Bronchial epithelial cell (primary cell): ENCODE measurements around the gene KRT86. TPM values are rescaled to one million over a fixed set of nuclear protein-coding genes. Genes with fewer than 3 reads are reported as not detected.
"Not testable (repeated sequence)": the region's sequence is repeated elsewhere in the genome, so short reads cannot be mapped to it uniquely, and the experiment has no call there.

ENCODE experiments used
- DNase-seq: peaks from one replicate; pipeline ENCODE4 v3.0.0-alpha.2; 2010; ENCODE audit warnings: low read depth
- FAIRE-seq: peaks from 2 replicates; lab custom pipeline; 2011; peaks lifted over from hg19 to GRCh38; lab: Jason Lieb, UNC
- H3K27me3 ChIP-seq: 2 replicates; pipeline ENCODE4 v1.5.1; 2011; ENCODE audit warnings: low read length; ENCODE audit not compliant: control insufficient read depth, insufficient read depth
- H3K36me3 ChIP-seq: 2 replicates; pipeline ENCODE4 v1.5.1; 2011; ENCODE audit warnings: low read length; ENCODE audit not compliant: control insufficient read depth, insufficient read depth
- H3K4me3 ChIP-seq: 2 replicates; pipeline ENCODE4 v1.5.1; 2011; ENCODE audit warnings: mild to moderate bottlenecking, low read depth, low read length, control low read depth
- total RNA-seq: library from RNA; depleted of rRNA; stranded (reverse); fragments of >200 nt; gene quantifications from 2 replicates; pipeline ENCODE4 v1.2.1, GENCODE V29; 2014
- TF ChIP-seq, protein P1 (sequence below): IDR thresholded peaks from 2 replicates; pipeline ENCODE4 v1.5.1; 2011; ENCODE audit warnings: mild to moderate bottlenecking, moderate library complexity, low read length, control low read depth, inconsistent platforms; ENCODE audit not compliant: insufficient read depth, severe bottlenecking

Gene KRT86
- total RNA-seq, 1 donor from 2014 or later, result 0.26 TPM

DNA sequence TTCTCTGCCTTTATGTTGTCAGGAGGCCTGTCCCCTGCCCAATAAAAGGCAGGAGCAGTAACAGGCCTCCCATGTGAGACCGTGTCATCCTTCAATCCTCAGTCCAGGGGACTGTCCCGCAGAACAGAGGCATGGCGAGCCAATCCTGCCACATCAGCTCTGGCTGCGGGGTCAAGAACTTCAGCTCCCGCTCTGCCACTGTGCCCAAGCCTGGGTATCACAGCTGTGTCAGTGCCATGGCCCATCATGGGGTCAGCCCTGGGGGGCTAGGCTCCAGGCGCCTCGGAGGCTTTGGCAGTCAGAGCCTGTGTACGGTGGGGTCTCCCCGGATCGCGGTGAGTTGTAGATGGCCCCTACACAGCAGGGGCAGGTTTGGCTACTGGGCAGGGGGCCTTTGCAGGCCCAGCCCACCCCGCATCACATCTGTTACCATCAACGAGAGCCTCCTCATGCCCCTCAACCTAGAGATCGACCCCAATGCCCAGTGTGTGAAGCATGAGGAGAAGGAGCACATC lies 66.7 kb downstream of the KRT86 start:
- Histone ChIP-seq H3K4me3 (no peak overlapping the region), H3K27me3 (no peaks in the 10 kb centered on the region), H3K36me3 (no peaks in the 10 kb centered on the region)
- TF ChIP-seq, protein P1, sequence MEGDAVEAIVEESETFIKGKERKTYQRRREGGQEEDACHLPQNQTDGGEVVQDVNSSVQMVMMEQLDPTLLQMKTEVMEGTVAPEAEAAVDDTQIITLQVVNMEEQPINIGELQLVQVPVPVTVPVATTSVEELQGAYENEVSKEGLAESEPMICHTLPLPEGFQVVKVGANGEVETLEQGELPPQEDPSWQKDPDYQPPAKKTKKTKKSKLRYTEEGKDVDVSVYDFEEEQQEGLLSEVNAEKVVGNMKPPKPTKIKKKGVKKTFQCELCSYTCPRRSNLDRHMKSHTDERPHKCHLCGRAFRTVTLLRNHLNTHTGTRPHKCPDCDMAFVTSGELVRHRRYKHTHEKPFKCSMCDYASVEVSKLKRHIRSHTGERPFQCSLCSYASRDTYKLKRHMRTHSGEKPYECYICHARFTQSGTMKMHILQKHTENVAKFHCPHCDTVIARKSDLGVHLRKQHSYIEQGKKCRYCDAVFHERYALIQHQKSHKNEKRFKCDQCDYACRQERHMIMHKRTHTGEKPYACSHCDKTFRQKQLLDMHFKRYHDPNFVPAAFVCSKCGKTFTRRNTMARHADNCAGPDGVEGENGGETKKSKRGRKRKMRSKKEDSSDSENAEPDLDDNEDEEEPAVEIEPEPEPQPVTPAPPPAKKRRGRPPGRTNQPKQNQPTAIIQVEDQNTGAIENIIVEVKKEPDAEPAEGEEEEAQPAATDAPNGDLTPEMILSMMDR, result no peak
- DNase-seq (no peak), FAIRE-seq (no peak)

DNA sequence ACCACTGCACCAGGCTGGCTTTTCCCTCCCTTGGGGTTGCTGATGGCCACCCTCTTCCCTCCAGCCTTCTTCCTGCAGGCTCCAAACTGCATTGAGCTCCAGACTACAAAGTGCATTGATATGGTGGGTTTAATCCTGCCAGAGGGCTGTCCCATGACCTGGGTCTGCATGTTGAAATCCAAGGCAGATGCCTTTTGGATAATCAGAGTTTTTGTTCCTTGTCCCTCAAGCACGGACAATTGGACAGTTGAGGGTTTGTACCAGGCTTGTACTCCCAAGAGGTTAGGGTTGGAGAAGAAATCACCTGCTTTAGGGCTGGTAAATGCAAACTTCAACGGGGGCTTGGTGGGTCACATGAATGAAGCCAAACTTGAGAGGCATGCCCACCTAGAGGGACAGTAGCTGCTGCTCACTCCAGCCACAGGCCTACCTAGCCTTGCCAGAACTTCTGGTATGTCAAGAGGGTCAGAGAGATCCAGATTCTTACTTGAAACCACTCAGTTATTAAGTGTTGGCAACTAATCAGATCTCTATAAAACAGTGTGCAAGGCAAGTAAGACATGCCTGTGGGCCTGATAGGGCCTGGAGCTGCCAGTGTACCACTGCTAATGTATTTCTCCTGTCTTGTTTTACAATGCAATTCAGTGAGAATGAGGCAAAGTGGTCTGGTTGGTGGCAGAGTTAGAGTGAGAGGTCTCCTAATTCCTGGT lies 68.5 kb downstream of the KRT86 start:
- DNase-seq, result no peak

DNA sequence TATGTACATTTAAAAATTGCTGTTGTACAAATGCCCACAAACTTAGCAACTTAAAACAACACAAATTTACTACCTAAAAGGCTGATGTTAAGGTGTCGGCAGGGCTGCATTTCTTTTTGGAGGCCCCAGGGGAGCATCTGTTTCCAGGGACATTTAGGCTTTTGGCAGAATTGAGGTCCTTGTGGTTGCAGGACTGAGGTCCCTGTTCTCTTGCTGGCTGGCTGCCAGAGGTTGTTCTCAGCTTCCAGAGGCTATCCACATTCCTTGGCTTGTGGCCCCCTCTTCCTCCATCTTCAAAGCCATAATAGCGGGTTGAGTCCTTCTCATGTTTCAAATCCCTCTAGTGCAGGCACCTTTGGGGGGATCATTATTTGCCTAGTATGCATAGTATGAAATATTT lies 69.1 kb downstream of the KRT86 start:
- FAIRE-seq, result no peak
- DNase-seq, result no peak
- H3K4me3 ChIP-seq, result no peak overlapping the region
- TF ChIP-seq, protein P1, result no peak
- H3K27me3 ChIP-seq, result no peaks in the 10 kb centered on the region
- no peaks in the 10 kb centered on the region for H3K36me3 ChIP-seq

More for the DNA sequence above, 68.5 kb downstream of the KRT86 start:
- H3K36me3 ChIP-seq, result no peaks in the 10 kb centered on the region
- no peak overlapping the region for H3K4me3 ChIP-seq
- peak; percentile 47 for FAIRE-seq
- TF ChIP-seq, protein P1, result no peak
- no peaks in the 10 kb centered on the region for H3K27me3 ChIP-seq

DNA sequence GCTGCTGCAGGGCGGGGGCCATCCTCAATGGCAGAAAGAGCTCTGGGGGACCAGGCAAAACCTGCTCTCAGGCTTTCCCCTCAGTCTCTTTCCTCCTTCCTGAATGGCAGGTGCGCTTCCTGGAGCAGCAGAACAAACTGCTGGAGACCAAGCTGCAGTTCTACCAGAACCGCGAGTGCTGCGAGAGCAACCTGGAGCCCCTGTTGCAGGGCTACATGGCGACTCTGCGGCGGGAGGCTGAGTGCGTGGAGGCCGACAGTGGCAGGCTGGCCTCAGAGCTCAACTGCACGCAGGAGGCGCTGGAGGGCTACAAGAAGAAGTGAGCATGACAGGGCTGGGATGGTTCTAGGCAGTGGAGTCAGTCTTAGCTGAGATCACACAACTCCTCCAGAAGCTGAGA lies 69.7 kb downstream of the KRT86 start:
- H3K27me3 ChIP-seq, result no peaks in the 10 kb centered on the region
- H3K36me3 ChIP-seq, result no peaks in the 10 kb centered on the region
- FAIRE-seq (no peak), DNase-seq (no peak)
- H3K4me3 ChIP-seq, result no peak overlapping the region
- TF ChIP-seq, protein P1, result no peak

DNA sequence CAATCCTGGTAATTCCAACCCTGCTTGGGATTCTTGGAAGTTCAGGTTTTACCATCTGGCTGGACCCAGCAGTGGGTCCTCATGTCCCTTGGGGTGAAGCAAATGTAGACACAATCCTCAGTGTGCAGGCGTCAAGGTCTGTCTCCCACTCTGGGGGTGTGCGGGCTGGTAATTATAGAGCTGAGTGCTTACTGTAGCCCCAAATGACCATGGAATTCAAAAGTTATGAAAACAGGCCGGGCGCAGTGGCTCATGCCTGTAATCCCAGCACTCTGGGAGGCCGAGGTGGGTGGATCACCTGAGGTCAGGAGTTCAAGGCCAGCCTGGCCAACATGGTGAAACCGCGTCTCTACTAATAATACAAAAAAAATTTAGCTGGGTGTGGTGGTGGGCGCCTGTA lies 70.6 kb downstream of the KRT86 start:
- not testable (repeated sequence) for FAIRE-seq, H3K36me3 ChIP-seq, H3K27me3 ChIP-seq, H3K4me3 ChIP-seq, DNase-seq

DNA sequence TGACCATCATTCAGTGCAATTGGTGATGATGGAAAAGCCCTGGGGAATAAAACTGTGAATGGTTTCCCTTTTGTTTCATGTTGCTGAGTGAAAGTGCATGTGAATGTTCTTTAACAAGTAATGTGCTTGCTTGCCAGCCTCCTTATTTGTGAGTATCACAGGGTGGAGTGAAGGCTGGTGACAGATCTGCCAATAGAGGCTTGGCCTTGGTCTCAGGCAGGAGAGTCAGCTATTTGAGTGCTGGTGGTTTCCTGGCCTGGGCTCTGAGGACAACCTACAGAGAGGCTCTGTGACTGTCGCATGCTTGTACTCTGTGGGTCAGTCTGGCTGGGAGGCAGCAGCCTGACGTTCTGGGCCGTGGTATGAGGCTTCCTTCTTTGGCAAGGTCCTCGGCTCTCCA lies 72.1 kb downstream of the KRT86 start:
- Histone ChIP-seq H3K4me3 (no peak overlapping the region), H3K36me3 (no peaks in the 10 kb centered on the region), H3K27me3 (no peaks in the 10 kb centered on the region)
- TF ChIP-seq, protein P1, result no peak
- FAIRE-seq (peak; percentile 96), DNase-seq (no peak)
